Measurements from ENCODE around the gene CAPN10. TPM values are rescaled to one million over a fixed set of nuclear protein-coding genes. Genes with fewer than 3 reads are reported as not detected.
"Not testable (repeated sequence)": the region's sequence is repeated elsewhere in the genome, so short reads cannot be mapped to it uniquely, and the experiment has no call there.

Gene CAPN10
- total RNA-seq, 1 donor from 2014 or later: 18.2 TPM

- peak; percentile 84 for DNase-seq (ENCODE audit: low spot score)
These were observed 15.3 kb downstream of the CAPN10 start for GRCh38 chr2:240601831-240602160.

DNA sequence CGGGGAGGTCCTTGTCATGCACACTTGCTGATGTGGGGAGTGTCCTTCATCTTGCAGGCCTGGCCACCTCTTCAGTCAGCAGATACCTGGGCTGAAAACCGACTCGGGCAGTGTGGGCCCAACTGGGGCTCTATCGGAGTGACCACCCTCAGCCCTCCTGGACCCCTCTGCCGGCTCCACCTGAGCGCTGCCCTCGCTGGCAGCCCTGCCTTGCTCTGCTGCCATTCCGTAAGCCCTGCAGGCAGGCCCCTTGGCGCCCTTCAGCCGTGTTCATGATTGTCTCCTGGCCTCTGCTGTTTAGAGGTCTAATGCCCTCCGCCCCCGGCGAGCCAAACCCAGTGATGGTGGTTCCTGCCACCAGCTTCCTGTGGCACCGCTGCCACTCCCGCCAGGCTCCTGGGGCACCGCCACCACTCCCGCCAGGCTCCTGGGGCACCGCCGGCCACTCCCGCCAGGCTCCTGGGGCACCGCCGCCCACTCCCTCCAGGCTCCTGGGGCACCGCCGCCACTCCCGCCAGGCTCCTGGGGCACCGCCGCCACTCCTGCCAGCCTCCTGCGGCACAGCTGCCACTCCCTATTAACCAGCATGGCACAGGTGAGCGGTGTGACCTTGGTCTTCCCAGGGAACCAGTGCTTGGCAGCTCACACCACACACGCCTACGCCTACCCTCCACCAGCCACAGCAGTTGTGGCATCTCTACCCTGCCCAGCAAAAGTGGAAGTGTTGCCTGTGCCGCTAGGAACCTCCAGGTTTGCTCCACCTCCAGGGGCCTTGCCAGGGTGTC is 15.9 kb downstream of the CAPN10 start:
- DNase-seq (ENCODE audit: low spot score): peak; percentile 76

DNA sequence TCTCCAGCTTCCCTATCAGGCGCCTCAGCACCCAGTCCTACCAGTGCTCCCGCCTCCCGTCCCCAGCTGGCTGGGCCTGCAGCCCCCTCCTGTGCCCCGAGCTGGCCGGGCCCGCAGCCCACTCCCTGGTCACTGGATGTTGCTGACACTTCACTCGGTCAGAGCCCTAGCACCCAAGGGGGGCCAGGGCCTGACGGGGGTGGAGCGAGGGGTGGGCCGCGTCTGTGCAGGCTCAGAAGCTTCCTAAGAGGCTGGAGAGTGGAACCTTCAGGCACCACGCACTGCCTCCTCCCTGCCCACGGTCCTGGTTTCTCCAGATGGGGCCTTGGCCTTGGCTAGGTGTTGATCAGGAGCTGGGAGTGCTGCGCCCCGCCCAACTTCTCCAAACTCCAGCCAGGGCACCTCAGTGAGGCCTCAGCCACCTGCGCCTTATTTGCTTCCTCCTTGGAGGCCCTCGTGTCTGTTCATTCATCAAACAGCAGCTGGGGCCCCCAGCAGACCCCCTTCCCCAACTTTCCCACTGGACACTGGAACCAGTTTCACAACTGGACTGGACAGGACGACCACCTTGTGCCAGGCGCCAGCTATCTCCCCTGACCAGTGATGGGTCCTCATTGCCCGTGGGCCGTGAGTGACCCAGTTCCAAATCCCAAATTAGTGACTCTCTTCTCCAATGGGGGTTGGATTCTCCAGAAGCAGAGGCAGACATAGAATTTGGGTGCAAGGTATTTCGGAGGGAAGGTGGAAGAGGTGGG is 16.7 kb downstream of the CAPN10 start:
- peak; percentile 87 for DNase-seq (ENCODE audit: low spot score)

DNA sequence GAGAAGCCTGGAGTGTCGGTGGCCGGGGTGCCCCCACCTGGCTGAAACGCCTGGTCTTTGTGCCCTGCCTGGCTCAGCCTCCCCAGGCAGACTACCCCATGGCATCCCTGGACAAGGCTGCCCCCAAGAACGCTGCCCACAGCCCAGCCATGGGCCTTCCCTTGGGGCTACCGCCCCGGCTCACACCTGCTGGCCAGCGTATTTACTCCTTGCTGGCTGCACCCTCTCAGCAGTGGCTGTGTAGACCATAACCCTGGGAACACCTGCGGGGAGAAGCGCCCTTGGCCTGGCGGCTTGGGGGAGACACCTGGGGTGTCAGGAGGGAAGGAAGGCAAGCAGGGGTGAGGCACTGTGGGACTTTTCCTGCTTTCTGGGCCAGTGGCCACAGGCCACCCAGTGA is 17.3 kb downstream of the CAPN10 start:
- peak; percentile 85 for DNase-seq (ENCODE audit: low spot score)

GRCh38 chr2:240604291-240604938 is 17.9 kb downstream of the CAPN10 start:
- peak; percentile 90 for DNase-seq (ENCODE audit: low spot score)

DNA sequence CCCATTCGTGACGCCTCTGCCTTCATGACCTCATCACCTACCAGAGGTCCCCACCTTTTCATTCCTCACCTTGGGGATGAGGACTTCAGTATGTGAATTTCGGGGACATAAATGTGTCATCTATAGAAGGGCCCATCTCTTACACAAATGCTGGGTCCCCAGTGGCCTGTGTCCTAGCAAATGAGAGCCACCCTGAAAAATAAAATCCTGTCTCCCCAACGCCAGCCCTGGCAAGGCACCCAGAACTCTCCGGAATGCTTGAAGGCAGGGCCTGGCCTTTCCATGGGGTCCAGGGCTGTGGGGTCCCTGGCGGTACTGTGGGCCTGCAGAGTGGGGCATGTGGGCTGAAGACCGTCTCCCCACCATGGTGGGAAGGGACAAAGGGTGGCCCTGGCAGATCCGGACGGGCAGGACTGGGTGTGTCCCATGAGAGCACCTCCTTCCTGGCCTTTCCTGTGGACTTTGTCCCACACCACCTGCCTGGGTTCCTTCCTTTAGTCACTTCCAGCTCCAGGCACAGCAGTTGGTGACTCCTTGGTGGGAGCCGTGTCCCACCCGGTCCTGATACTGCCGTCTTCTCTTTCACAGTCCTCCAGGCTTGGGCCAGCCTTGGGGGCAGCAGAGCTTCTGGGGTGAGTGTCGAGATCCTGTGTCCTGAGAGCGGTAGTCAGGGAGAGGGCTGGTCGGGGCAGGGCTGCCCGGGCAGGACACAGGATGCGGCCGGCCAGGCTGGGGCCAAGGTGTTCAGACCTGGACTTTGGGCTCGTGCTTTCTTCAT is 18.6 kb downstream of the CAPN10 start:
- peak; percentile 87 for DNase-seq (ENCODE audit: low spot score)

DNA sequence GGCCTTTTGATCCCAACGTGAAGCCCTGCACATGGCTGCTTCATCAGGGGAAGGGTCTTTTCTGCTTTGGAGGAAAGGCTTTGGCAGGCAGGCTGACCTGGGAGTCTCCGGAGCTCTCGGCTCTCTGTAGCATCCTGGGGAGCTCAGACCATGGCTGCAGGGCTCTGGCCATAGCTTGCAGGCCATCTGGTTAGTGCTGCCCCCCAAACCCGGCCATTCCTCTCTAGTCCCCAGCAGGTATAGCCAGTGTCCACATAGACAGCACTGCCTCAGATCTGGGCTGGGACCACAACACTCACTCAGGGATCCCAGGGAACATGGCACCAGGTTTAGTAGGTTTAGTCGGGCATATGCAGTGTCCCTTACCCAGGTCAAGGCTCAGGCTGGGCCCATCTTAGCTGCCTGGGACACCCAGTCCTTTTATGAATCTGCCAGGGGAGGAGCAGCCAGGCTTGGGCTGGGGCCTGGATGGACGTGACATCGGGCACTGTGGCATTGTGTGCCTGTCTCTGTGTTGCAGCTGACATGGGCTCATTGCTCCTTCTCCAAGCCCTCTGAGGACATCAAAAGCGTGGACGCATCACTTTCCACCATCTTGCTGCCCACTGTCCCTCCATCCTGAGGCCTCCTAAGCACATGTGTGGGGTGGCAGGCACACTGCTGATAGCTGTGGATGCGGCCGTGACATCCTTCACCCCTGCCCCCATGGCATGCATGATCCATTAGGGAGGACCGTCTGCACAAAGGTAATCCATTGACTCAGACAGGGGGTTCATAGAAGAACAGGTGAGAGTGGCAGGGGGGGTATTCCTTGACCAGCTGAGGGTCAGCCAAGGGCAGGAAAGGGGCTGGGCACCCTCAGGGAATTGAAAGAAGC is 19.6 kb downstream of the CAPN10 start:
- peak; percentile 75 for DNase-seq (ENCODE audit: low spot score)

DNA sequence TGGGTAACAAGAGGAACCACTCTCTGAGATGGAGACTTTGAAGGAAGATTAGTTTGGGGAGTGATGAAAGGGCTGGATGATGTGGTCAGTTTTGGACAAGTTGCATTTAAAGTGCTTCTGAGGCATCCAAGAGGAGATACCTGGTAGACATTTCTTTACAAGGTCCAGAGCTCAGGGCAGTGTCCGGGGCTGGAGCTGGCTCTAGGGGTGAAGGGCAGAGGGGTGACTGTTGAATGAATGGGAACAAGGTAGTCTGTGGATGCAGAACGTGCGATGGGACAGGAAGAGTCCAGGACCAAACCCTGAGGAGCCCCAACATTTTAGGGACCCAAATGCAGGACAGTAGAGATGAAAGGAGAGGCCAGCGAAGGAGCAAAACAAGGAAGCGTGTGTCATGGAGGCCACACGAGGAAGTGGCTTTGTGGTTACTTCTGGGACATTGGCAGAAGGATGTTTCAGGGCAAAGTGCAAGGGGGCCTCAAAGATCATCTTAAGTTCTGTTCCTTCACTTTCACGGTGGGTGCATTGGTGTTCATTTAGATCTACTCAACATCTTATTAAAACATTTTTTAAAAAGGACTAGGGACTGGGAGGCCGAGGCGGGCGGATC is 25.2 kb downstream of the CAPN10 start:
- DNase-seq (ENCODE audit: low spot score): peak; percentile 5

DNA sequence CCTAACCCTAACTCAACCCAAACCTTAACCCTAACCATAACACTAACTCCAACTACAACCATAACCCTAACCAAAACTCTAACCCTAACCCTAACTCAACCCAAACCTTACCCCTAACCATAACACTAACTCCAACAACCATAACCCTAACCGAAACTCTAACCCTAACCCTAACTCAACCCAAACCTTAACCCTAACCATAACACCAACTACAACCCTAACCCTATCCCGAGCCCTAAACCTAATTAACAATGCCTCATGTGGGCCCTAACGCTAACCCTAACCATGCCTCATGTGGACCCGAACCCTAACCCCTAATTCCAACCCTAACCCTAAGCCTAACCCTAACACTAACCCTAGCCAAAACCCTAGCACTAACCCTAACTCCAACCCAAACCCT is 27.2 kb downstream of the CAPN10 start:
- no peak for DNase-seq (ENCODE audit: low spot score)

GRCh38 chr2:240614391-240614790 is 27.9 kb downstream of the CAPN10 start:
- DNase-seq (ENCODE audit: low spot score): peak; percentile 47

DNA sequence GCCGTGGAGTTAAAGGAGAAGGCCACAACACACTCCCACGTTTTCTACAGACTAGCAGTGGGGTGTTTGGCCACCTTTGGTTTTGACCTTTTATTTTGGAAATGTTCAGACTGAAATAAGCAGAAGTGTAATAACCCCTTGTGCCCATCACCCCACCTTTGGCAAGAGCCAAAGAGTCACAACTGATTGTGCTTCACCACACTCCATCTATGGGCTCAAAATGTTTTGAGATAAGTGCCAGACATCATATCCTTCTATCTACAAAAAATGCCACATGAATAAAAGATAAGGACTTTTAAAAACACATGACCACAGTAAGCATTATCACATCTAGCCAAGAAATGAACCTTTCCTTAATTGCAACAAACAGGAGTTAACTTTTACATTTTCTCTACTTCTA is 28.9 kb downstream of the CAPN10 start:
- no peak for DNase-seq (ENCODE audit: low spot score)

DNA sequence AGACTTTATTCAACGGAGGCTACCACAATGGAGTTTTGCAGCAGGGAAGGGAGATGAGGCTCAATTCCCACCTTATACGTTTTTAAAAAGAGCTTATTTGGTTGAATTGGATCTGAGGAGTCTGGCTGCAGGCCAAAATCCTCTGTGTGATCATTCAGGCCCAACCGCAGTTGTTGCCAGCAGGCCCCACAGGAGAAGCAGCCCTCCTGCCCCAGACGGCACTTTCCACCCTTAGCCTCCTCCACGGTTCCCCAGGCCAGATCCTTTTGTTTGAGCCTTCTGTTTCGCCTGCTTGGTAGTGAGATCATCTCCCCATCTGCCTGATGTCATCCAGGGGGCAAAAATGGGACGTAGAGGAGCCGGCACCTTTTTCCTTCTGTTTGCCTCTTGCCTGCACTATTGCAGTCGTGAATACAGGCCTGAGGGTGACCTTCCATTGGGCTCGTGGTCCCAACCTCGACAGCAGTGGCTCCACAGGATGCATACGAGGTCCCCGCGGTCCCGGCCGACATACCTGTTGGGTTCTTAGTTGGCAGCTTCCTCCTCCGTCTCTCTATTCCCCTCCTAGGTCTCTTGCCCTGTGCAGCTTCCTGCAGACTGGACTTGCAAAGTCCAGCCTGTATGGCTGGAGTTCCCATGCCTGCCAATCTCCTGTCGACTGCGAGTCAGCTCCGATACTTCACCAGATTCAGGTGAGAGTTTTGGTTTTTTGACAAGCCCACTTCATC is 29.4 kb downstream of the CAPN10 start:
- peak; percentile 69 for DNase-seq (ENCODE audit: low spot score)

DNA sequence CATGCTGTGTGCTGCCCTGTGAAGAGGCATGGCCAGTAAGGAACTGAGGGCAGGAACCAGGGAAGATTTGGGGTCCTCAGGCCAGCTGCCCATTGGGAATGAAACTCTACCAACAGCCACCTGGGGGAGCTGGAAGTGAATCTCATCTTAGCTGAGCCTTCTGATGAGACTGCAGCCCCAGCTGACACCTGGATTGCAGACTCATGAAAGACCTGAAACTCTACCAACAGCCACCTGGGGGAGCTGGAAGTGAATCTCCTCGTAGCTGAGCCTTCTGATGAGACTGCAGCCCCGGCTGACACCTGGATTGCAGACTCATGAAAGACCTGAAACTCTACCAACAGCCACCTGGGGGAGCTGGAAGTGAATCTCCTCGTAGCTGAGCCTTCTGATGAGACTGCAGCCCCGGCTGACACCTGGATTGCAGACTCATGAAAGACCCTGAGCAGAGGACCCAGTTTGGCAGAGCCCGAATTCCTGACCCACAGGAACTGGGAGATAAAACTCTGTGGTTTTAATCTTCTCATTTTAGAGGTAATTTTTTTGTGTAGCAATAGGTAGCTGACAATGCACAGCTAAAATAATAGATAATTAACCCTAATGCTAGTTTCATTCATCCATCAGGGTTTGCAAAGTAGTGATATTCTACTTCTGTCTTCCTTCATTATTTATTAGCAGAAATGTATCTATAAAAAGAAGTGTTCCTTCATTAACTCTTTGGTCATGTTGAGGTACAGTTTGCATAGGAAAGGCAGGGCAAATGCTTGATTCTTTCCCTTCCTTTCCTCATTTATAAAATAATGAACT is 30.5 kb downstream of the CAPN10 start:
- DNase-seq (ENCODE audit: low spot score): not testable (repeated sequence)

- DNase-seq (ENCODE audit: low spot score): no peak
These were observed 32.2 kb downstream of the CAPN10 start for GRCh38 chr2:240618776-240619175.

GRCh38 chr2:240619506-240620148 is 33.1 kb downstream of the CAPN10 start:
- peak; percentile 67 for DNase-seq (ENCODE audit: low spot score)

DNA sequence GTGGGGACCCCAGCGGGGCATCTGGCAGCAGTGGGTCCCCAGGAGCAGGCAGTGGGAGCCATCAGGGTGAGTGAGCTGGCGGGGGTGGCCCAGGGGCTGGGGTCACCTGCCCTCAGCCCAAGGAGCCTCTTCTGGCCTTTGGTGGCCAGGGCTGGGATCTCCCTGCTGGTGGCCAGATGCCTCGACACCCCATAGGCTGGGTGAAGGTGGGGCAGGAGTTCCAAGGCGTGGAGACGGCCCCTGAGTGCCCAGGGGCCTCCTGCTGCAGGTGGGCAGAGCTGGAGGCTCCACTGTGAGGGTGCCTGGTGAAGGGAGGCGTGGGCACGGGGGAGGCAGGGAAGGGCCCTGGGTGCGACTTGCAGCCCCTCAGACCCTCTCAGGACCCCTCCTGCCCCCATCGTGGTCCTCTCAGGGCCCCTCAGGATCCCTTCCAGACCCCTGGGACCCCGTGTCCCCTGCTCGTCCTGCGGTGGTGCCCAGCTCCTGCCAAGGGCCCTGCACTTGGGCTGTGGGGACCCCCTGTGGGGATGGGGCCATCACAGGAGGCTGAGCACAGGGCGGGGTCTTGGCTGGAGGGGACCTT is 33.7 kb downstream of the CAPN10 start:
- DNase-seq (ENCODE audit: low spot score): peak; percentile 82

GRCh38 chr2:240620859-240621258 is 34.3 kb downstream of the CAPN10 start:
- no peak for DNase-seq (ENCODE audit: low spot score)

- peak; percentile 65 for DNase-seq (ENCODE audit: low spot score)
These were observed 35.5 kb downstream of the CAPN10 start for GRCh38 chr2:240622060-240622411.
